Glutamatergic neuron (in vitro differentiated cells): Measurements from ENCODE around the gene HDC. TPM values are rescaled to one million over a fixed set of nuclear protein-coding genes. Genes with fewer than 3 reads are reported as not detected.

ENCODE experiments used
- DNase-seq: peaks from one replicate; pipeline ENCODE4 v3.0.0; 2022
- H3K27ac Mint-ChIP-seq: one replicate; pipeline ENCODE4 v1.8.0; 2020; ENCODE audit warnings: mild to moderate bottlenecking, mixed read lengths, inconsistent platforms; ENCODE audit not compliant: unreplicated experiment
- H3K27me3 Mint-ChIP-seq: one replicate; pipeline ENCODE4 v1.8.0; 2020; ENCODE audit warnings: mild to moderate bottlenecking, moderate library complexity, mixed read lengths, inconsistent platforms; ENCODE audit not compliant: unreplicated experiment
- H3K36me3 Mint-ChIP-seq: one replicate; pipeline ENCODE4 v1.8.0; 2020; ENCODE audit warnings: mild to moderate bottlenecking, mixed read lengths, inconsistent platforms; ENCODE audit not compliant: unreplicated experiment
- H3K4me1 Mint-ChIP-seq: one replicate; pipeline ENCODE4 v1.8.0; 2020; ENCODE audit warnings: mild to moderate bottlenecking, low read depth, mixed read lengths, inconsistent platforms; ENCODE audit not compliant: unreplicated experiment
- H3K4me3 Mint-ChIP-seq: one replicate; pipeline ENCODE4 v1.8.0; 2020; ENCODE audit warnings: mild to moderate bottlenecking, mixed read lengths, inconsistent platforms; ENCODE audit not compliant: unreplicated experiment
- H3K9me3 Mint-ChIP-seq: one replicate; pipeline ENCODE4 v1.8.0; 2020; ENCODE audit warnings: mild to moderate bottlenecking, moderate library complexity, mixed read lengths, inconsistent platforms; ENCODE audit not compliant: unreplicated experiment
- total RNA-seq: library from RNA; stranded (reverse); fragmentation: NEBNext Ultra II Directional; extraction: Animal tissue kit (Norgen Biotek cat#: 25700); gene quantifications from one replicate; pipeline ENCODE4 v1.2.1, GENCODE V29; 2021; ENCODE audit not compliant: unreplicated experiment
- TF ChIP-seq, protein P1 (sequence below): fragments of 200-600 bp; sonication (generic); IDR thresholded peaks from one replicate; pipeline ENCODE4 v1.5.0; 2021; ENCODE audit not compliant: partially characterized antibody, unreplicated experiment

Gene HDC
- total RNA-seq, 1 donor from 2014 or later: not detected

DNA sequence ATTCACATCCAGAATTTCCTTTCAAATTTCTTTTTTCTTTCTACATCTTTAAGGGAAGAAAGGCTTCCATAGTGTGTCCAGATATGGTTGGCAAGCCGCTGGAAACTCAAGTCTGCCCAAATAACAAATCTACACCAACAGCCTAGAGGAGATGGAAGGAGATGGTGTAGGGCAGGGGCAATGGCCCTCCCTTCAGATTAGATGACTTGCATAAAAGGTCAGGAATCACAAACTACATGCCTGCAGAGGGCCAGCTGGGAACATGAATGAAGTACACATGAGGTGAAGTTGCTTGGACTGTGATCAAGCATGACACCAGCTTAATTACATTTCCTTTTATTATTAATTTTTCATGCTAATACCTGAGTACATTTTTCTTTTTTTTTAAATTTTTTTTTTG lies 73.4 kb downstream of the HDC start:
- Mint-ChIP-seq H3K4me1 (no peaks in the 10 kb centered on the region), H3K27me3 (no peaks in the 10 kb centered on the region), H3K4me3 (no peak overlapping the region), H3K27ac (no peak overlapping the region), H3K9me3 (no peaks in the 10 kb centered on the region), H3K36me3 (no peaks in the 10 kb centered on the region)
- TF ChIP-seq, protein P1, sequence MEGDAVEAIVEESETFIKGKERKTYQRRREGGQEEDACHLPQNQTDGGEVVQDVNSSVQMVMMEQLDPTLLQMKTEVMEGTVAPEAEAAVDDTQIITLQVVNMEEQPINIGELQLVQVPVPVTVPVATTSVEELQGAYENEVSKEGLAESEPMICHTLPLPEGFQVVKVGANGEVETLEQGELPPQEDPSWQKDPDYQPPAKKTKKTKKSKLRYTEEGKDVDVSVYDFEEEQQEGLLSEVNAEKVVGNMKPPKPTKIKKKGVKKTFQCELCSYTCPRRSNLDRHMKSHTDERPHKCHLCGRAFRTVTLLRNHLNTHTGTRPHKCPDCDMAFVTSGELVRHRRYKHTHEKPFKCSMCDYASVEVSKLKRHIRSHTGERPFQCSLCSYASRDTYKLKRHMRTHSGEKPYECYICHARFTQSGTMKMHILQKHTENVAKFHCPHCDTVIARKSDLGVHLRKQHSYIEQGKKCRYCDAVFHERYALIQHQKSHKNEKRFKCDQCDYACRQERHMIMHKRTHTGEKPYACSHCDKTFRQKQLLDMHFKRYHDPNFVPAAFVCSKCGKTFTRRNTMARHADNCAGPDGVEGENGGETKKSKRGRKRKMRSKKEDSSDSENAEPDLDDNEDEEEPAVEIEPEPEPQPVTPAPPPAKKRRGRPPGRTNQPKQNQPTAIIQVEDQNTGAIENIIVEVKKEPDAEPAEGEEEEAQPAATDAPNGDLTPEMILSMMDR: no peak
- no peak for DNase-seq

Other genes with a start within 250 kb of the HDC start
- not detected for gene ATP8B4, start 146.5 kb downstream of the HDC start, total RNA-seq
- not detected for gene SLC27A2, start 83.5 kb downstream of the HDC start, total RNA-seq
- gene GABPB1, start 89.5 kb upstream of the HDC start, total RNA-seq: 23.9 TPM
- 49.3 TPM for gene USP8, start 158.7 kb upstream of the HDC start, total RNA-seq